Neutrophil (primary cell): Measurements from ENCODE around the gene PWWP3B.

Experiments used
- H3K27ac ChIP-seq: fragments of 200-600 bp; sonication (generic); 2 replicates; pipeline ENCODE4 v1.5.1; 2016; ENCODE audit warnings: mild to moderate bottlenecking, moderate library complexity
- H3K27me3 ChIP-seq: fragments of 200-600 bp; sonication (generic); 2 replicates; pipeline ENCODE4 v1.6.0; 2016; ENCODE audit warnings: mild to moderate bottlenecking
- H3K36me3 ChIP-seq: fragments of 200-600 bp; sonication (generic); 2 replicates; pipeline ENCODE4 v1.5.1; 2017
- H3K4me1 ChIP-seq, 2 experiments: fragments of 200-600 bp in 1 of 2; sonication (generic) in 1 of 2; 1 replicate in 1 of 2; 2 replicates in 1 of 2; pipeline versions ENCODE4 v1.5.1 to v1.6.1; 2013 to 2016; ENCODE audit warnings: low read depth in 1 of 2, low read length in 1 of 2, mild to moderate bottlenecking in 1 of 2, moderate library complexity in 1 of 2; ENCODE audit not compliant: control insufficient read depth in 1 of 2, insufficient read depth in 1 of 2
- H3K4me3 ChIP-seq, 2 experiments: fragments of 200-600 bp in 1 of 2; sonication (generic) in 1 of 2; 1 replicate in 1 of 2; 2 replicates in 1 of 2; pipeline ENCODE4 v1.5.1; 2013 to 2016; ENCODE audit warnings: low read depth in 1 of 2, low read length in 1 of 2, mild to moderate bottlenecking in 1 of 2, moderate library complexity in 1 of 2
- H3K9me3 ChIP-seq: fragments of 200-600 bp; sonication (generic); 2 replicates; pipeline ENCODE4 v1.5.1; 2016
- CTCF ChIP-seq: fragments of 200-600 bp; sonication (generic); IDR thresholded peaks from 2 replicates; pipeline ENCODE4 v1.5.1; 2016; ENCODE audit warnings: antibody characterized with exemption

Gene PWWP3B

GRCh38 chrX:106168107-106168506 lies at the start of gene PWWP3B:
Gene PWWP3B (plus strand): TSS chrX:106168305. CDS start chrX:106205433, 37,128 bp downstream.
- H3K27me3 ChIP-seq, result no peaks in the 10 kb centered on the region

GRCh38 chrX:106139048-106139447 lies 29.1 kb upstream of the PWWP3B start:
- H3K9me3 ChIP-seq, result no peaks in the 10 kb centered on the region
- no peaks in the 10 kb centered on the region for H3K36me3 ChIP-seq
- TF ChIP-seq CTCF, result no peak

More at GRCh38 chrX:106168107-106168506, at the start of gene PWWP3B:
- Histone ChIP-seq H3K4me1 (no peaks in the 10 kb centered on the region), H3K9me3 (no peaks in the 10 kb centered on the region), H3K27ac (no peak within 1 kb of the TSS), H3K36me3 (no peaks in the 10 kb centered on the region), H3K4me3 (no peak within 1 kb of the TSS)
- TF ChIP-seq CTCF, result no peak

GRCh38 chrX:106144755-106145639 lies 23.1 kb upstream of the PWWP3B start:
- Histone ChIP-seq H3K4me3 (no peak overlapping the region), H3K27ac (no peak overlapping the region), H3K27me3 (no peaks in the 10 kb centered on the region), H3K4me1 (no peaks in the 10 kb centered on the region), H3K9me3 (no peaks in the 10 kb centered on the region), H3K36me3 (no peaks in the 10 kb centered on the region)
- TF ChIP-seq CTCF, result no peak

More at GRCh38 chrX:106139048-106139447, 29.1 kb upstream of the PWWP3B start:
- Histone ChIP-seq H3K27ac (no peak overlapping the region), H3K4me1 (no peaks in the 10 kb centered on the region), H3K4me3 (no peak overlapping the region), H3K27me3 (no peaks in the 10 kb centered on the region)

GRCh38 chrX:106150701-106151100 lies 17.4 kb upstream of the PWWP3B start:
- H3K36me3 ChIP-seq, result no peaks in the 10 kb centered on the region
- TF ChIP-seq CTCF, result no peak
- no peak overlapping the region for H3K4me3 ChIP-seq
- H3K9me3 ChIP-seq, result no peaks in the 10 kb centered on the region
- no peaks in the 10 kb centered on the region for H3K4me1 ChIP-seq
- no peaks in the 10 kb centered on the region for H3K27me3 ChIP-seq
- H3K27ac ChIP-seq, result no peak overlapping the region

- H3K27me3 ChIP-seq, result no peaks in the 10 kb centered on the region
- no peaks in the 10 kb centered on the region for H3K36me3 ChIP-seq
- no peaks in the 10 kb centered on the region for H3K9me3 ChIP-seq
- no peaks in the 10 kb centered on the region for H3K4me1 ChIP-seq
- H3K4me3 ChIP-seq, result no peak overlapping the region
- TF ChIP-seq CTCF, result no peak
- H3K27ac ChIP-seq, result no peak overlapping the region
These were observed 8.2 kb upstream of the PWWP3B start for GRCh38 chrX:106159861-106160282.
